Measurements from ENCODE around the gene AHCTF1. TPM values are rescaled to one million over a fixed set of nuclear protein-coding genes. Genes with fewer than 3 reads are reported as not detected.

Gene AHCTF1
- total RNA-seq, 2 donors from 2014 or later = 30.8 to 45.6 TPM

DNA sequence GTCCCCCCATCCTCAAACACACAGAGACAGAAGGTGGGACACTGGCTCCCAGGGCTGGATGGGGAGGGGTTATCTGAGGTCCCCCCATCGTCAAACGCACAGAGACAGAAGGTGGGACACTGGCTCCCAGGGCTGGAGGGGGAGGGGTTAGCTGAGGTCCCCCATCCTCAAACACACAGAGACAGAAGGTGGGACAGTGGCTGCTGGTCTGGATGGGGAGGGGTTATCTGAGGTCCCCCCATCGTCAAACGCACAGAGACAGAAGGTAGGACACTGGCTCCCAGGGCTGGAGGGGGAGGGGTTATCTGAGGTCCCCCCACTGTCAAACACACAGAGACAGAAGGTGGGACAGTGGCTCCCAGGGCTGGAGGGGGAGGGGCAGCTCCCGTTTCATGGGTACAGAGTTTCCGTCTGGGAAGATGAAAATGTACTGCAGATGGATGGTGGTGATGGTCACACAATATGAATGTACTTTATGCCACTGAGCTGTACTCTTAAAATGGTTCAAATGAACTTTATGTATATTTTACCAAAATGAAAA, 138.3 kb downstream of the AHCTF1 start:
- no peaks in the 10 kb centered on the region for H3K36me3 Mint-ChIP-seq (ENCODE audit: low read depth)
- ATAC-seq (replicated peaks) = no peak

DNA sequence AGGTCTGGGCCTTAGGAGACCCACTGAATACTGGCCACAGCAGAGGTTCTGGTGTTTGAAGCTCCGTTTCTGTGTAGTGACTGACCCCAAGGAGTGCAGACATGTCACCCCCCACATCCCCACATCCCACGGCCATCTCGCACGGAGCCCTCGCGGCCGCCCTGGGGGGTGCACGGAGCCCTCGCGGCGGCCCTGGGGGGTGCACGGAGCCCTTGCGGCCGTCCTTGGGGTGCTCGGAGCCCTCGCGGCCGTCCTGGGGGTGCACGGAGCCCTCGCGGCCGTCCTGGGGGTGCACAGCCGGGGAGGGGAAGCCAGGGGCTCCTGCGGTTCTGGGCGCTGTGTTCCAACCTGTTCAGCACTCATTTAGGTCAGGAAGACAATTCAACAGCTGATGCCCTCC, 139.1 kb downstream of the AHCTF1 start:
- no peak for ATAC-seq (replicated peaks)
- no peak overlapping the region for H3K27ac Mint-ChIP-seq
- no peaks in the 10 kb centered on the region for H3K36me3 Mint-ChIP-seq (ENCODE audit: low read depth)
- H3K4me1 Mint-ChIP-seq = no peaks in the 10 kb centered on the region
- no peak overlapping the region for H3K4me3 Mint-ChIP-seq
- no peaks in the 10 kb centered on the region for H3K9me3 Mint-ChIP-seq
- H3K27me3 Mint-ChIP-seq = peaks cover 12% of the 10 kb centered on the region

More for the DNA sequence above, 138.3 kb downstream of the AHCTF1 start:
- Mint-ChIP-seq H3K4me1 (no peaks in the 10 kb centered on the region), H3K27me3 (peaks cover 12% of the 10 kb centered on the region), H3K4me3 (no peak overlapping the region), H3K27ac (no peak overlapping the region), H3K9me3 (no peaks in the 10 kb centered on the region)

DNA sequence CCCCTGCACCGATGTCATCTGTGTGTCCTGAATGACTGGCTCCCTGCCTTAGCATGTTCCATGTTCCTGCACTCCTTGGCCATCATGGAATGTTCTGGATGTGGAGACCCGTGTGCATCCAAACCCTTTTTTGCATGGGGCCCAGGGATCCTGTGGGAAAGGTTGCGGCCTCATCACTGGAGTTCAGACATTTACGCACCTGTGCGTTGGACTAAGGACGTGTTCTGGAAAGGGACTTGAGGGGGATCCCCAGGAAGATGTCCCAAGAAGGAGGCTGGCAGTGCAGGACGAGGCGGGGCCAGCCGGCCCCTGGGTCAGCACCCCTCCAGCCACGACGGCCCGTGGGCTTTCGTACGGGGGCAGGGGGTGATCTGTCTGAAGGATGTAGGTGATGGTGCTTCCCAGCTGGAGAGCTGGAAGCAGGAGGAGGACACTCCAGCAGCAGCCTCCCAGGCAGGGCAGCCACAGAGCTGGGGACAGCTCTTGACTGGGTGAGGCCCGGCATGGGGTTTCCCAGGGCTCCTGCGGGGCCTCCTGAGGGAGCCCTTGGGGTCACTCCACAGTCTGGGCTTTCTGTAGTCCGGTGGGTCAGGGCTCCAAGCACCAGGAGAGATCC, 140.3 kb downstream of the AHCTF1 start:
- Mint-ChIP-seq H3K9me3 (no peaks in the 10 kb centered on the region), H3K27ac (no peak overlapping the region), H3K27me3 (peaks cover 12% of the 10 kb centered on the region), H3K4me3 (no peak overlapping the region), H3K36me3 (ENCODE audit: low read depth) (no peaks in the 10 kb centered on the region), H3K4me1 (no peaks in the 10 kb centered on the region)
- ATAC-seq (replicated peaks) = no peak

DNA sequence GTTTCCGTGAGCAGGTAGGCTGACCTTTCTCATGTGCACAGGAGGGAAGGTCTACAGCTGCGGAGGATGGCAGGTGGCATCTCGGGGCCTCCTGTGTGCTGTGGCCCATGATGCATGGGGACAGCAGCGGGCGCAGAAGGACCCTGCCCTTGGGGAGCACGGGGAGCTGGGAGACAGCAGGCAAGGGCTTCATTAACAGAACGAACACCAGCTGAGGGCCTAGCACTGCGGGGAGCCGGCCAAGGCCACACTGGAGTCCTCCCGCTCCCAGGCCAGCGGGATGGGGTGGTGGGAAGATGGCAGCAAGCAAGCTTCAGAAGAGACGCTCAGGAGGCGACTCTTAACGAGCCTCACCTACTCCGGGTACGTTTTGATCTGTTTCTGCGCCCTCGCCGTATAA, 140.9 kb downstream of the AHCTF1 start:
- ATAC-seq (replicated peaks) = no peak
- Mint-ChIP-seq H3K27me3 (peaks cover 12% of the 10 kb centered on the region), H3K4me1 (no peaks in the 10 kb centered on the region), H3K9me3 (no peaks in the 10 kb centered on the region), H3K27ac (no peak overlapping the region), H3K4me3 (no peak overlapping the region), H3K36me3 (ENCODE audit: low read depth) (no peaks in the 10 kb centered on the region)

DNA sequence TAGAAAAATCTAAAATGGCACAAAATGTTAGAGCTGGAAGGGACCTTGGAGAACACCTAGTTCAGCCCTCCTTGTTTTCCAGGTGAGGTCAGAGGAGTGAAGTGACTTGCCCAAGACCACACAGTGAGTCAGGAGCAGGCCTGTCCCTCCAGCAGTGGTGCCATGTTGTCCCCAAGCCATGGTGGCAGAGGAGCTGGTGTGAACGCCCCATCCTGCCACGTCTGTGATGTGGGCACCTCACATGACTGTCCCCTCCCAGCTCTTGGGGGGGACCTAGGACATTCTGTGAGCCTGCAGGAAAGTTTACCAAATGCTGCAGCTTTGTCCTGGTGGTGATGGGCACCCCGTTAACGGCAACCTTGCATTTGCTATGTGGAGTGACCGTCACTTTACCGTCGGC, 141.4 kb downstream of the AHCTF1 start:
- H3K27ac Mint-ChIP-seq = no peak overlapping the region
- peaks cover 12% of the 10 kb centered on the region for H3K27me3 Mint-ChIP-seq

DNA sequence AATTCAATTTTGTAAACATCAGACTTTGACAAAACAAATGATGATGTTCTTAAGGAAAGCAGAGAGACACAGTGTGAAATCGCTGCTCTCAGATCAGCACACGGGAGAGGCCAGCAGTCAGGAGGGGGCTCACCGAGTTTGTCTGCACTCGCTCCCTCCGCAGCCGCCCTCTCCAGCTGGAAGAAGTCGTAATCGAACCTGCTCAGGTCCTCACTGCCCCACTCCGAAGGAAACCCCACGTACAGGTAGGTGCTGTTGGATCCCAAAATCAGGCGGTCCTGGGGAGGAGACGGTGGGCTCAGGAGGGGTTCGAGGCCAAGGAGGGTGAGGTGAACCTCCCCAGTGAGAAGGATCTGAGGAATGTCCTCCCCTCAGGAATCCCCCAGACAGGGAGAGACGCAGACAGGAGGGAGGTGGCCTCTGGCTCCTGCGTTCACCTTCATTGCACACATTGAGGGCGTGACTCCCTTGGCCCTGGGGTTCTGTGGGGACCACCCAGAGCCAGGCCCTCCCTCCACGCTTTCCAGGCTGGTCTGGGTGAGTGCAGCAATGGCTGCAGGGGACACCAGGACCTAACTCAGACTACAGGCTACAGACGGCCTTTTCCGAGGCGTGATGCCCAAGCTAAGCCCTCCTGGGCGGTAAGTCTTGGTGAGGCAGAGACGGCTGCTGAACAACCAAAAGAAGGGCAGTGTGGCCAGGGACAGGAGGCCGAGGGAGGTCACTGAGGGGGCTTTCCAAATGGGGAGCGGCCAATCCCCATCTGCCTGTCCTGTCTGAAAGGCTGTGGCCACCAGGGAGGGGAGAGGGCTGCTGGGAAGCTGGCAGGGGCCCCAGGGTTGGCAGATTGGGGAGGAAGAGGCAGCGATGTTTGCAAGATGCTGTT, 142.1 kb downstream of the AHCTF1 start:
- Mint-ChIP-seq H3K9me3 (no peaks in the 10 kb centered on the region), H3K27me3 (peaks cover 12% of the 10 kb centered on the region), H3K4me3 (no peak overlapping the region), H3K27ac (no peak overlapping the region), H3K36me3 (ENCODE audit: low read depth) (no peaks in the 10 kb centered on the region), H3K4me1 (no peaks in the 10 kb centered on the region)
- ATAC-seq (replicated peaks) = no peak

More for the DNA sequence above, 141.4 kb downstream of the AHCTF1 start:
- H3K4me1 Mint-ChIP-seq = no peaks in the 10 kb centered on the region
- no peaks in the 10 kb centered on the region for H3K9me3 Mint-ChIP-seq
- H3K36me3 Mint-ChIP-seq (ENCODE audit: low read depth) = no peaks in the 10 kb centered on the region
- no peak overlapping the region for H3K4me3 Mint-ChIP-seq
- no peak for ATAC-seq (replicated peaks)

Other genes starting within 250 kb of the AHCTF1 start
- 10 to 100 TPM in 1 of 2 donors, 1 to 10 TPM in 1; 8.9 to 23.9 TPM for gene SCCPDH, start 207.5 kb downstream of the AHCTF1 start, total RNA-seq
- under 1 TPM; 0.15 to 0.58 TPM for gene ZNF695, start 76.1 kb upstream of the AHCTF1 start, total RNA-seq
- gene ZNF670, start 146.9 kb upstream of the AHCTF1 start, total RNA-seq = 1 to 10 TPM; 2.7 to 3.3 TPM
- 1 to 10 TPM; 5.7 to 7.1 TPM for gene ZNF669, start 172.4 kb upstream of the AHCTF1 start, total RNA-seq
- 10 to 100 TPM; 11.6 to 14.4 TPM for gene ZNF124, start 240.1 kb upstream of the AHCTF1 start, total RNA-seq

Measured in activated T-helper 17 cell treated with anti-CD3 and anti-CD28 coated beads, Interleukin-2, amount 50 U/mL, for 72 hours (primary cell).